Fibroblast of the conjunctiva (primary cell): Measurements from ENCODE around the gene GPSM1.
A peak's percentile ranks its signal among the peaks of the same experiment; 100 is the strongest.

ENCODE experiments used
- DNase-seq: peaks from one replicate; pipeline ENCODE4 v3.0.0-alpha.2; 2010; ENCODE audit warnings: low read depth

GPSM1 gene

GRCh38 chr9:136304981-136305380, 22.4 kb upstream of the GPSM1 start:
- no peak for DNase-seq

- DNase-seq: no peak
Observed at GRCh38 chr9:136305804-136306203, 21.5 kb upstream of the GPSM1 start.

GRCh38 chr9:136306211-136307208, 20.8 kb upstream of the GPSM1 start:
- no peak for DNase-seq

GRCh38 chr9:136307215-136307750, 20.1 kb upstream of the GPSM1 start:
- DNase-seq: no peak

- no peak for DNase-seq
Observed at GRCh38 chr9:136308006-136308701, 19.2 kb upstream of the GPSM1 start.

GRCh38 chr9:136308702-136309053, 18.7 kb upstream of the GPSM1 start:
- DNase-seq: no peak

- no peak for DNase-seq
Observed at GRCh38 chr9:136309101-136309801, 18.1 kb upstream of the GPSM1 start.

GRCh38 chr9:136309806-136310220, 17.5 kb upstream of the GPSM1 start:
- no peak for DNase-seq

GRCh38 chr9:136310273-136311030, 16.9 kb upstream of the GPSM1 start:
- DNase-seq: no peak

- no peak for DNase-seq
Observed at GRCh38 chr9:136311051-136312008, 16.0 kb upstream of the GPSM1 start.

- no peak for DNase-seq
Observed at GRCh38 chr9:136312009-136312375, 15.3 kb upstream of the GPSM1 start.

- peak; percentile 18 for DNase-seq
Observed at GRCh38 chr9:136312436-136312835, 14.9 kb upstream of the GPSM1 start.

- DNase-seq: no peak
Observed at GRCh38 chr9:136313111-136314055, 14.0 kb upstream of the GPSM1 start.

- no peak for DNase-seq
Observed at GRCh38 chr9:136314056-136314416, 13.3 kb upstream of the GPSM1 start.

- no peak for DNase-seq
Observed at GRCh38 chr9:136314944-136315343, 12.4 kb upstream of the GPSM1 start.

GRCh38 chr9:136316271-136316751, 11.0 kb upstream of the GPSM1 start:
- DNase-seq: no peak

GRCh38 chr9:136316896-136317676, 10.3 kb upstream of the GPSM1 start:
- DNase-seq: no peak

- DNase-seq: no peak
Observed at GRCh38 chr9:136317695-136318094, 9.6 kb upstream of the GPSM1 start.
